Endothelial cell (in vitro differentiated cells): Measurements from ENCODE around the gene ALOX15. TPM values are rescaled to one million over a fixed set of nuclear protein-coding genes. Genes with fewer than 3 reads are reported as not detected.

Source experiments
- DNase-seq: peaks from one replicate; pipeline ENCODE4 v3.0.0; 2021; ENCODE audit warnings: low spot score
- H3K27ac Mint-ChIP-seq: one replicate; pipeline ENCODE4 v1.8.0; 2021; ENCODE audit warnings: mixed read lengths, inconsistent platforms; ENCODE audit not compliant: unreplicated experiment
- H3K27me3 Mint-ChIP-seq: one replicate; pipeline ENCODE4 v1.8.0; 2021; ENCODE audit warnings: mild to moderate bottlenecking, moderate library complexity, mixed read lengths, inconsistent platforms; ENCODE audit not compliant: unreplicated experiment
- H3K36me3 Mint-ChIP-seq: one replicate; pipeline ENCODE4 v1.8.0; 2021; ENCODE audit warnings: mild to moderate bottlenecking, low read depth, mixed read lengths, inconsistent platforms; ENCODE audit not compliant: unreplicated experiment
- H3K4me1 Mint-ChIP-seq: one replicate; pipeline ENCODE4 v1.8.0; 2021; ENCODE audit warnings: mild to moderate bottlenecking, mixed read lengths, inconsistent platforms; ENCODE audit not compliant: unreplicated experiment
- H3K4me3 Mint-ChIP-seq: one replicate; pipeline ENCODE4 v1.8.0; 2021; ENCODE audit warnings: mild to moderate bottlenecking, mixed read lengths, inconsistent platforms; ENCODE audit not compliant: unreplicated experiment
- H3K9me3 Mint-ChIP-seq: one replicate; pipeline ENCODE4 v1.8.0; 2021; ENCODE audit warnings: mixed read lengths, inconsistent platforms; ENCODE audit not compliant: unreplicated experiment
- CTCF ChIP-seq: fragments of 200-600 bp; sonication (generic); IDR thresholded peaks from one replicate; pipeline ENCODE4 v1.5.0; 2021; ENCODE audit warnings: antibody characterized with exemption; ENCODE audit not compliant: unreplicated experiment
- total RNA-seq: library from RNA; stranded (reverse); fragmentation: NEBNext Ultra II Directional; extraction: Animal tissue kit (Norgen Biotek cat#: 25700); gene quantifications from one replicate; pipeline ENCODE4 v1.2.1, GENCODE V29; 2021; ENCODE audit not compliant: unreplicated experiment

ALOX15 gene
- total RNA-seq, 1 donor from 2014 or later: 17.0 TPM

- H3K27me3 Mint-ChIP-seq: peaks cover 4% of the 10 kb centered on the region
- H3K4me3 Mint-ChIP-seq: no peak overlapping the region
- peaks cover 25% of the 10 kb centered on the region for H3K4me1 Mint-ChIP-seq
- no peaks in the 10 kb centered on the region for H3K9me3 Mint-ChIP-seq
- no peak for TF ChIP-seq CTCF
- peaks cover 50% of the 10 kb centered on the region for H3K36me3 Mint-ChIP-seq
- no peak for DNase-seq
- no peak overlapping the region for H3K27ac Mint-ChIP-seq
Observed at GRCh38 chr17:4678448-4679026, 37.1 kb upstream of the ALOX15 start.

- H3K36me3 Mint-ChIP-seq: peaks cover 54% of the 10 kb centered on the region
- H3K4me1 Mint-ChIP-seq: peaks cover 25% of the 10 kb centered on the region
- DNase-seq: no peak
- no peak overlapping the region for H3K4me3 Mint-ChIP-seq
- peaks cover 4% of the 10 kb centered on the region for H3K27me3 Mint-ChIP-seq
- no peaks in the 10 kb centered on the region for H3K9me3 Mint-ChIP-seq
- TF ChIP-seq CTCF: no peak
- peak overlapping the region; percentile 89 for H3K27ac Mint-ChIP-seq
Observed at GRCh38 chr17:4676791-4677190, 35.3 kb upstream of the ALOX15 start.

GRCh38 chr17:4675791-4676190 is 34.3 kb upstream of the ALOX15 start:
- H3K36me3 Mint-ChIP-seq: peaks cover 57% of the 10 kb centered on the region
- no peak for DNase-seq
- H3K27me3 Mint-ChIP-seq: peaks cover 4% of the 10 kb centered on the region
- peaks cover 25% of the 10 kb centered on the region for H3K4me1 Mint-ChIP-seq
- no peak for TF ChIP-seq CTCF
- H3K4me3 Mint-ChIP-seq: peak overlapping the region; percentile 37
- peak overlapping the region; percentile 89 for H3K27ac Mint-ChIP-seq
- no peaks in the 10 kb centered on the region for H3K9me3 Mint-ChIP-seq

GRCh38 chr17:4674685-4674998 is 33.2 kb upstream of the ALOX15 start:
- H3K27ac Mint-ChIP-seq: no peak overlapping the region
- DNase-seq: no peak
- no peak for TF ChIP-seq CTCF
- no peaks in the 10 kb centered on the region for H3K9me3 Mint-ChIP-seq
- H3K27me3 Mint-ChIP-seq: peaks cover 4% of the 10 kb centered on the region
- peaks cover 25% of the 10 kb centered on the region for H3K4me1 Mint-ChIP-seq
- no peak overlapping the region for H3K4me3 Mint-ChIP-seq
- H3K36me3 Mint-ChIP-seq: peaks cover 58% of the 10 kb centered on the region

GRCh38 chr17:4673986-4674684 is 32.7 kb upstream of the ALOX15 start:
- no peak for TF ChIP-seq CTCF
- H3K36me3 Mint-ChIP-seq: peaks cover 58% of the 10 kb centered on the region
- no peak overlapping the region for H3K27ac Mint-ChIP-seq
- no peak for DNase-seq
- no peaks in the 10 kb centered on the region for H3K9me3 Mint-ChIP-seq
- H3K27me3 Mint-ChIP-seq: peaks cover 4% of the 10 kb centered on the region
- peaks cover 25% of the 10 kb centered on the region for H3K4me1 Mint-ChIP-seq
- H3K4me3 Mint-ChIP-seq: no peak overlapping the region
